H9 (cell line): Measurements from ENCODE around the gene OR4X1. TPM values are rescaled to one million over a fixed set of nuclear protein-coding genes. Genes with fewer than 3 reads are reported as not detected.

ENCODE experiments used
- DNase-seq: peaks from one replicate; pipeline ENCODE4 v3.0.0-alpha.2; 2017
- H2AFZ ChIP-seq: one replicate; pipeline ENCODE4 v1.6.1; 2013; ENCODE audit warnings: mild to moderate bottlenecking, low read length, control low read depth, moderate library complexity
- H2AK5ac ChIP-seq: 2 replicates; pipeline ENCODE4 v1.6.1; 2013; ENCODE audit warnings: low read length, control low read depth, mixed read lengths; ENCODE audit not compliant: insufficient read length
- H2BK120ac ChIP-seq: one replicate; pipeline ENCODE4 v1.6.1; 2013; ENCODE audit warnings: low read depth, mild to moderate bottlenecking, low read length, control low read depth, inconsistent platforms; ENCODE audit not compliant: poor library complexity, severe bottlenecking
- H2BK12ac ChIP-seq: 2 replicates; pipeline ENCODE4 v1.6.1; 2013; ENCODE audit warnings: low read length, control low read depth, mixed read lengths, low read depth; ENCODE audit not compliant: insufficient read length
- H2BK15ac ChIP-seq: 2 replicates; pipeline ENCODE4 v1.6.1; 2013; ENCODE audit warnings: low read depth, low read length, control low read depth
- H2BK20ac ChIP-seq: one replicate; pipeline ENCODE4 v1.6.1; 2013; ENCODE audit warnings: low read depth, mild to moderate bottlenecking, low read length, control low read depth, inconsistent platforms; ENCODE audit not compliant: poor library complexity, severe bottlenecking
- H2BK5ac ChIP-seq: 2 replicates; pipeline ENCODE4 v1.6.1; 2013; ENCODE audit warnings: low read length, control low read depth, mixed read lengths; ENCODE audit not compliant: insufficient read length
- H3K14ac ChIP-seq: 2 replicates; pipeline ENCODE4 v1.6.1; 2013; ENCODE audit warnings: low read length, control low read depth; ENCODE audit not compliant: insufficient read depth
- H3K18ac ChIP-seq: 2 replicates; pipeline ENCODE4 v1.6.1; 2013; ENCODE audit warnings: low read depth, mild to moderate bottlenecking, mixed read lengths, low read length, control low read depth; ENCODE audit not compliant: insufficient read length
- H3K23ac ChIP-seq: 2 replicates; pipeline ENCODE4 v1.6.1; 2013; ENCODE audit warnings: low read length, control low read depth, mixed read lengths, low read depth; ENCODE audit not compliant: insufficient read length
- H3K23me2 ChIP-seq: 2 replicates; pipeline ENCODE4 v1.6.1; 2013; ENCODE audit warnings: low read depth, mild to moderate bottlenecking, mixed read lengths, low read length, control low read depth; ENCODE audit not compliant: insufficient read length, poor library complexity, severe bottlenecking
- H3K27ac ChIP-seq: 2 replicates; pipeline ENCODE4 v1.5.1; 2013; ENCODE audit warnings: low read length, control low read depth, mixed read lengths, low read depth; ENCODE audit not compliant: insufficient read length
- H3K27me3 ChIP-seq: 2 replicates; pipeline ENCODE4 v1.6.1; 2013; ENCODE audit warnings: low read length, control low read depth, inconsistent platforms; ENCODE audit not compliant: insufficient read depth
- H3K4ac ChIP-seq: 2 replicates; pipeline ENCODE4 v1.6.1; 2013; ENCODE audit warnings: low read depth, mild to moderate bottlenecking, control low read depth, inconsistent platforms, low read length, moderate library complexity
- H3K4me1 ChIP-seq: 2 replicates; pipeline ENCODE4 v1.6.1; 2013; ENCODE audit warnings: low read length, control low read depth, inconsistent platforms; ENCODE audit not compliant: insufficient read depth
- H3K4me2 ChIP-seq: 2 replicates; pipeline ENCODE4 v1.6.1; 2013; ENCODE audit warnings: low read length, control low read depth, mixed read lengths; ENCODE audit not compliant: insufficient read length, insufficient read depth
- H3K56ac ChIP-seq: 2 replicates; pipeline ENCODE4 v1.6.1; 2013; ENCODE audit warnings: low read depth, mild to moderate bottlenecking, mixed read lengths, low read length, control low read depth; ENCODE audit not compliant: insufficient read length
- H3K79me1 ChIP-seq: 2 replicates; pipeline ENCODE4 v1.6.1; 2013; ENCODE audit warnings: low read depth, mild to moderate bottlenecking, moderate library complexity, low read length, control low read depth, inconsistent platforms; ENCODE audit not compliant: insufficient read depth, poor library complexity, severe bottlenecking
- H3K79me2 ChIP-seq: 2 replicates; pipeline ENCODE4 v1.6.1; 2013; ENCODE audit warnings: low read length, control low read depth, inconsistent platforms; ENCODE audit not compliant: insufficient read depth
- H3K9ac ChIP-seq: 2 replicates; pipeline ENCODE4 v1.6.1; 2013; ENCODE audit warnings: low read length, control low read depth, mixed read lengths; ENCODE audit not compliant: insufficient read length; ENCODE audit errors: extremely low read depth
- H3K9me3 ChIP-seq: one replicate; pipeline ENCODE4 v1.6.1; 2013; ENCODE audit warnings: low read depth, low read length, inconsistent platforms; ENCODE audit not compliant: control insufficient read depth
- H3T11ph ChIP-seq: one replicate; pipeline ENCODE4 v1.6.1; 2013; ENCODE audit warnings: mild to moderate bottlenecking, low read length, control low read depth, inconsistent platforms
- H4K20me1 ChIP-seq: one replicate; pipeline ENCODE4 v1.6.1; 2013; ENCODE audit not compliant: control insufficient read depth, insufficient read length, insufficient read depth
- H4K5ac ChIP-seq: 2 replicates; pipeline ENCODE4 v1.6.1; 2013; ENCODE audit warnings: low read depth, mild to moderate bottlenecking, mixed read lengths, low read length, control low read depth; ENCODE audit not compliant: insufficient read length
- H4K8ac ChIP-seq: replicated peaks from 2 replicates; pipeline ENCODE4 v1.6.1; 2013; ENCODE audit warnings: low read length, control low read depth, mixed read lengths, low read depth; ENCODE audit not compliant: insufficient read length
- H4K91ac ChIP-seq: 2 replicates; pipeline ENCODE4 v1.6.1; 2013; ENCODE audit warnings: low read depth, mild to moderate bottlenecking, moderate library complexity, mixed read lengths, low read length, control low read depth; ENCODE audit not compliant: insufficient read length
- H3K27ac Mint-ChIP-seq, 3 experiments: 2 replicates in 2 of 3; 3 replicates in 1 of 3; pipeline ENCODE4 v1.8.0; 2020 to 2021; ENCODE audit warnings: mixed read lengths in 3 of 3, mild to moderate bottlenecking in 1 of 3, moderate library complexity in 1 of 3
- H3K27me3 Mint-ChIP-seq: 2 replicates; pipeline ENCODE4 v1.8.0; 2021; ENCODE audit warnings: low read depth, mild to moderate bottlenecking, moderate library complexity, mixed read lengths
- H3K36me3 Mint-ChIP-seq, 3 experiments: 2 replicates in 2 of 3; 3 replicates in 1 of 3; pipeline ENCODE4 v1.8.0; 2020 to 2021; ENCODE audit warnings: low read depth in 3 of 3, mixed read lengths in 3 of 3; ENCODE audit not compliant: insufficient read depth in 1 of 3
- H3K4me1 Mint-ChIP-seq, 2 experiments: 2 replicates each; pipeline ENCODE4 v1.8.0; 2020; ENCODE audit warnings: mixed read lengths in 2 of 2
- H3K4me3 Mint-ChIP-seq, 2 experiments: 2 replicates in 1 of 2; 3 replicates in 1 of 2; pipeline ENCODE4 v1.8.0; 2020 to 2021; ENCODE audit warnings: mild to moderate bottlenecking in 2 of 2, mixed read lengths in 2 of 2, moderate library complexity in 1 of 2
- H3K9me3 Mint-ChIP-seq, 2 experiments: 2 replicates in 1 of 2; 3 replicates in 1 of 2; pipeline ENCODE4 v1.8.0; 2020; ENCODE audit warnings: mild to moderate bottlenecking in 2 of 2, mixed read lengths in 2 of 2, moderate library complexity in 1 of 2
- WGBS: extraction: QIAGEN DNeasy Blood & Tissue Kit; methylation state at CpG from one replicate; pipeline ENCODE4 v1.1.7; 2013; ENCODE audit warnings: missing lambda C conversion rate, low lambda C conversion rate, mixed read lengths; ENCODE audit not compliant: insufficient read length; ENCODE audit errors: extremely low coverage; 5-methylcytosine and 5-hydroxymethylcytosine counted together
- total RNA-seq: library from RNA; stranded (reverse); gene quantifications from 2 replicates; pipeline ENCODE4 v1.2.1, GENCODE V29; 2021
- TF ChIP-seq, protein P1 (sequence below): fragments of 200-600 bp; sonication (generic); conservative IDR thresholded peaks from 3 replicates; pipeline ENCODE4 v1.8.0; 2021; ENCODE audit warnings: antibody characterized with exemption, mild to moderate bottlenecking

OR4X1 gene
- total RNA-seq, 1 experiment from 2014 or later: not detected

GRCh38 chr11:48248902-48249301 is 14.8 kb upstream of the OR4X1 start:
- H2BK5ac ChIP-seq: no peak overlapping the region

More at GRCh38 chr11:48248902-48249301, 14.8 kb upstream of the OR4X1 start:
- H3K79me1 ChIP-seq: no peaks in the 10 kb centered on the region
- H3K14ac ChIP-seq: no peak overlapping the region
- Mint-ChIP-seq H3K4me1 (no peaks in the 10 kb centered on the region), H3K4me3 (no peak overlapping the region), H3K36me3 (peaks cover 1 to 30% (median 4%) of the 10 kb centered on the region in 3 experiments; a peak in 5 of 7 replicates), H3K27ac (no peak overlapping the region), H3K9me3 (peaks cover 86 to 91% of the 10 kb centered on the region in 2 experiments), H3K27me3 (no peaks in the 10 kb centered on the region)
- H3K9ac ChIP-seq: no peak overlapping the region
- H4K5ac ChIP-seq: no peak overlapping the region
- H2BK12ac ChIP-seq: no peak overlapping the region
- H3T11ph ChIP-seq: no peak overlapping the region
- WGBS: no CpG with 5 or more reads among the region's 1 CpG
- no peak overlapping the region for H3K27ac ChIP-seq
- H3K23me2 ChIP-seq: no peaks in the 10 kb centered on the region
- H4K8ac ChIP-seq: no peak overlapping the region
- no peak overlapping the region for H4K91ac ChIP-seq
- H4K20me1 ChIP-seq: no peaks in the 10 kb centered on the region
- H3K4me2 ChIP-seq: no peak overlapping the region
- H3K4ac ChIP-seq: no peak overlapping the region
- no peak overlapping the region for H2BK15ac ChIP-seq
- H3K23ac ChIP-seq: no peak overlapping the region
- H2BK20ac ChIP-seq: no peak overlapping the region
- H3K56ac ChIP-seq: no peak overlapping the region
- H3K9me3 ChIP-seq: peaks cover 54% of the 10 kb centered on the region
- H2AK5ac ChIP-seq: no peak overlapping the region
- no peak for DNase-seq
- no peak overlapping the region for H2AFZ ChIP-seq
- no peaks in the 10 kb centered on the region for H3K4me1 ChIP-seq
- H3K27me3 ChIP-seq: no peaks in the 10 kb centered on the region
- no peak overlapping the region for H2BK120ac ChIP-seq
- TF ChIP-seq, protein P1, sequence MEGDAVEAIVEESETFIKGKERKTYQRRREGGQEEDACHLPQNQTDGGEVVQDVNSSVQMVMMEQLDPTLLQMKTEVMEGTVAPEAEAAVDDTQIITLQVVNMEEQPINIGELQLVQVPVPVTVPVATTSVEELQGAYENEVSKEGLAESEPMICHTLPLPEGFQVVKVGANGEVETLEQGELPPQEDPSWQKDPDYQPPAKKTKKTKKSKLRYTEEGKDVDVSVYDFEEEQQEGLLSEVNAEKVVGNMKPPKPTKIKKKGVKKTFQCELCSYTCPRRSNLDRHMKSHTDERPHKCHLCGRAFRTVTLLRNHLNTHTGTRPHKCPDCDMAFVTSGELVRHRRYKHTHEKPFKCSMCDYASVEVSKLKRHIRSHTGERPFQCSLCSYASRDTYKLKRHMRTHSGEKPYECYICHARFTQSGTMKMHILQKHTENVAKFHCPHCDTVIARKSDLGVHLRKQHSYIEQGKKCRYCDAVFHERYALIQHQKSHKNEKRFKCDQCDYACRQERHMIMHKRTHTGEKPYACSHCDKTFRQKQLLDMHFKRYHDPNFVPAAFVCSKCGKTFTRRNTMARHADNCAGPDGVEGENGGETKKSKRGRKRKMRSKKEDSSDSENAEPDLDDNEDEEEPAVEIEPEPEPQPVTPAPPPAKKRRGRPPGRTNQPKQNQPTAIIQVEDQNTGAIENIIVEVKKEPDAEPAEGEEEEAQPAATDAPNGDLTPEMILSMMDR: no peak
- no peak overlapping the region for H3K18ac ChIP-seq
- no peaks in the 10 kb centered on the region for H3K79me2 ChIP-seq
